H1 (cell line): Measurements from ENCODE around the gene GATC. TPM values are rescaled to one million over a fixed set of nuclear protein-coding genes. Genes with fewer than 3 reads are reported as not detected.

Experiments used
- CBX8 ChIP-seq: fragments of 300-800, 300-1000 bp; sonication (generic); IDR thresholded peaks from 2 replicates; pipeline ENCODE4 v1.7.1; 2016; ENCODE audit warnings: low read depth, low read length, borderline replicate concordance
- CREB1 ChIP-seq: IDR thresholded peaks from 2 replicates; pipeline ENCODE4 v1.6.1; 2012; ENCODE audit warnings: inconsistent platforms
- SIRT6 ChIP-seq: IDR thresholded peaks from one replicate; pipeline ENCODE4 v1.7.1; 2012; ENCODE audit warnings: low read length, inconsistent platforms
- SIX5 ChIP-seq: IDR thresholded peaks from 2 replicates; pipeline ENCODE4 v1.6.1; 2011; ENCODE audit warnings: mild to moderate bottlenecking, low read depth, low read length
- SP1 ChIP-seq: IDR thresholded peaks from 2 replicates; pipeline ENCODE4 v1.6.1; 2011; ENCODE audit warnings: low read depth, low read length
- SUZ12 ChIP-seq: fragments of 200-600 bp; sonication (generic); IDR thresholded peaks from 2 replicates; pipeline ENCODE4 v1.6.1; 2012; ENCODE audit warnings: mild to moderate bottlenecking, inconsistent platforms, low read length, moderate library complexity, mixed read lengths
- polyA plus RNA-seq, 7 experiments: library from polyadenylated mRNA; depleted of rRNA in 3 of 7; stranded (reverse) in 5 of 7; unstranded in 2 of 7; fragments of >200 nt in 5 of 7; fragments of 200-250 nt in 2 of 7; gene quantifications; 1 replicate in 5 of 7; 2 replicates in 1 of 7; 4 replicates in 1 of 7; pipeline versions ENCODE4 v1.2.1 to v1.2.3, GENCODE V29; 2011 to 2013; ENCODE audit warnings: missing spikeins in 2 of 7, mixed read lengths in 2 of 7
- total RNA-seq: library from RNA; stranded (reverse); fragmentation: NEBNext Ultra II Directional; extraction: Animal tissue kit (Norgen Biotek cat#: 25700); gene quantifications from 2 replicates; pipeline ENCODE4 v1.2.1, GENCODE V29; 2021
- TF ChIP-seq, protein P1 (sequence below): IDR thresholded peaks from 2 replicates; pipeline ENCODE4 v1.6.1; 2011; ENCODE audit warnings: low read depth, mild to moderate bottlenecking, low read length; ENCODE audit not compliant: insufficient read depth

The GATC gene
- total and polyA plus RNA-seq, 2 of the 8 experiments (the other 6 are each of a cell fraction or from before 2014, with no cell fraction given), result 13.2 to 30.4 TPM

DNA sequence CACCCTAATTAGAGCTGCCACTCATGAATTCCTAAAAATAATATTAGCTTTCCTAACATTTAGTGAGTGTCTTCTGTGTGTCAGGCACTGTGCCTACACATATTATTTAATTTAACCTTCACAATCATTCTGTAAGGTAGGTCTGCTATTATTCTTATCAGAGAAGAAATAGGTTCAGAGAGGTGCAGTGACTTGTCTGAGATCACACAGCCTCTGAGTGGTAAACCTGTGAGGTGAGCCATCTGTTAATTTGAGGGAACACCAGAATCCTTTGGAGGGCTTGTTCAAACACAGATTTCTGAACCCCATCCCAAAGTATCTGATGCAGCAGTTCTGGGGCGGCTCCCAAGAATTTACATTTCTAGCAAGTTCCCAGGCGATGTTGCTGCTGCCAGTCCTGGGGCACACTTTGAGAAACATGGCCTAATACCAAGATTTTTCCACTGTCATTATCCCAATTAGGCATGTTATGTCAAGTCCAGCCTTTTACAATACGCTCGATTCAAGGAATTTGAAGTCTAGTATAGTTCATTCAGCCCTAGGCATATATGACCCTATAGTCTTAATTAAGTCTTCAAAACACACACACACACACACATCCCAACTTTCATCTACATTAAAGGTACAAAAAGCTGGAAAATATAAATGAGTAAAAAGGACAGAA is 28.2 kb upstream of the GATC start (continued):
- TF ChIP-seq, protein P1, sequence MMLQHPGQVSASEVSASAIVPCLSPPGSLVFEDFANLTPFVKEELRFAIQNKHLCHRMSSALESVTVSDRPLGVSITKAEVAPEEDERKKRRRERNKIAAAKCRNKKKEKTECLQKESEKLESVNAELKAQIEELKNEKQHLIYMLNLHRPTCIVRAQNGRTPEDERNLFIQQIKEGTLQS, result no peak
- TF ChIP-seq CBX8 (no peak), SP1 (no peak), CREB1 (no peak), SIRT6 (no peak), SUZ12 (no peak), SIX5 (no peak)
